DMS79 (cell line): ENCODE data around the gene GORASP2.

Experiments
- DNase-seq: peaks from one replicate; lab custom pipeline; 2025; lab: John Stamatoyannopoulos, UW

The GORASP2 gene

DNA sequence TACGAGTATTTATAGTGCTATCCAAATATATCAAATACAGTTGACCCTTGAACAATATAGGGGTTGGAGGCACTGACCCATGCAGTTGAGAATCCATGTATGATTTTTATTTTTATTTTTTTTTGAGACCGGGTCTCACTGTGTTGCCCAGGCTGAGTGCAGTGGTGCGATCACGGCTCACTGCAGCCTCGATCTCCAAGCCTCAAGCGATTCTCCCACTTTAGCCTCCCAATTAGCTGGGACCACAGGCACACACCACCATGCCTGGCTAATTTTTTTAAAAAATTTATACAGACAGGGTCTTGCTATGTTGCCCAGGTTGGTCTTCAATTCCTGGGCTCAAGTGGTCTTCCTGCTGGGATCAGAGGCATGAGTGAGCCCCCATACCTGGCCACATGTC, 70.6 kb downstream of the GORASP2 start:
- no peak for DNase-seq

DNA sequence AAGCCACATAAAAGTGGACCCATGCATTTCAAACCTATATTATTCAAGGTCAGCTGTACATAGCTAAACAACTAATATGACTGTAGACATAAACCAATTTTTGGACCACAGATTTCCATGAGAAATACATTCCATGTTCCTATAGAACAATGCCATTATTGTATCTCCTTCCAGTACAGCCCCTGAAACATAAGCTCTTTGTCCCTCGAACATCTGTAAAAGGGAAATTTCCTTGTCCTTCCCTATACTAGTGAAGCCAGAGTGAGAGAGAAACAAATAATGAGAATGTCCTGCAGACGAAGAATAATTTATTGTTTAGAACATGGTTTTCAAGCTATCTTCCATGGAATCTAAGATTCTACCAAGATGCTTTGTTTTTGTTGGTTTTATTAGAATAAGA, 75.3 kb downstream of the GORASP2 start:
- no peak for DNase-seq

DNA sequence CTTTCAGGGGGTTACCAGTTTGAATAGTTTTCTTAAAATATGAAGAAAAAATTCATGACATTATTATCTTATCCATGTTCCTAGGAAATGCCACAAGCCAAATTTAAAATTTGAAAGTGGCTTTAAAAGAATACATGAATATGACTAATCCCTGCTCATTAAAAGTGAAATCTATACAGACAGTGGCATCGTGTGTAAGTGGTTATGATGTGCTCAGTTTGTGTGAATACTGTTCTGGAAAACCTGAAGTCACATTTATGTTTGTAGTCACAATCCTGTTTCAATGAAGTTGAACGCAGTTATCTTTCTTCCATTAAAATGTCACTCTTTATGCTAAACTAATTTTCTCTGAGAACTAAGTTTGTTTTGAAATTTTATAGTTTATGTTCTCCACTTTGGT, 75.8 kb downstream of the GORASP2 start:
- DNase-seq, result no peak

DNA sequence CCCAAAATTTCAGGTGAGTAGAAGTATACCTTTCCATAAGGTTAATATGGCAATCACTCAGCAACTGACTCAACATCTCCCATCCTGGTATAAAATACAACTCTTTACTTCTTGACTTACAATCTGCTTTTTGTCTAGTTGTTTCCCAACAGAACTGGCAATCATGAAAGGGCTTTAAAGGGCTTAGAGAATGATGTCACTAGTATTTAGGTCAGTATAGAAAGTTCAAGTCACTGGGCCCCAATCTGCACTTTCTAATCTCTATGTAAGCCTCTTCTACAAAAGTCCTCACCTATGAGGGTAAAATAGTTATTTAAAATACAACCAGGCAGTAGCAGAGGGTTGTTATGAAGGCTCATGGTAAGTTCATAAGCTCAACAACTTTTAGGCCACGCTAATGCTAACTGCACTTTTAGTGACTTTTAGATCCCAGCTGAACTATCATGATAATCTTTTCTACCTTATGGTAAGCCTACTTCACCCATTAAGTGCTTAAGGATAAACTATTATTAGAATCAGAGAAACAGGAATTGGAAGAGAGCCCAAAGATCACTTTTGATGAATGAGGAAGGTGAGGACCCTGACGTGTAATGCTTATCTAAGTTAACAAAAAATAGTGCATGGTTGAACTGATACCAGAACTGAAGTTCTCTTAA, 79.6 kb downstream of the GORASP2 start:
- no peak for DNase-seq

GRCh38 chr2:171009386-171009785, 80.3 kb downstream of the GORASP2 start:
- DNase-seq, result no peak

DNA sequence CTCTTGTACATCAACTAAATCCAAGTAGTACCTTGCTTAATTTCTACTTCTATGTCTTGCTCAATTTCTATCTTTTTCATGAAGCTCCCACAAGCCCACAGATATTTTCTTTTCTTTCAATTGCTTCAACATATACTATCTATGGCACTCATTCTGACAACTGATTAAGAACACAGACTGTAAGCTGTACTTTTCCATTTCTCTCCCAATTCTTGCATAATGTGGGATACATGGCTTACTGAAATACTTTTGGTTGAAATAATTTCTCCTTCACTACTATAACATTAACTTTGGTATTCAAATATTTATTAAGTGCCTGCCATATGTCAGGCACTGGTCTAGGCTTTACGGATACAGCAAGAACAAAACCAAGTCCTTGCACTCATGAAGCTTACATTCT, 84.8 kb downstream of the GORASP2 start:
- no peak for DNase-seq

DNA sequence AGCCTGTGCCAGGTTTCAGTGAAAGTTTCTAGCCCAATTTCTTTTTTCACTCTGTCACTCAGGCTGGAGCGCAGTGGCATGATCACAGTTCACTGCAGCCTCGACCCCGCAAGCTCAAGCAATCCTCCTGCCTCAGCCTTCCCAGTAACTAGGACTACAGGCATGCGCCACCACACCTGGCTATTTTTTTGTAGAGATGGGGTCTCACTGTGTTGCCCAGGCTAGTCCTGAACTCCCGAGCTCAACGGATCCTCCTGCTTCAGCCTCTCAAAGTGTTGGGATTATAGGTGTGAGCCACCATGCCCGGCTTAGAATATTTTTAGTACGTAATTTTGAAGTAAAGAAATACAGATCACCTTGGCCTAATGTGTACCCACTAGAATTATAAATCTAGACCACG, 87.1 kb downstream of the GORASP2 start:
- no peak for DNase-seq
